Germinal center (tissue), 1 donor: ENCODE results near the gene CLEC4G.
A peak's percentile ranks its signal among the peaks of the same experiment; 100 is the strongest.

Experiments used
- DNase-seq: peaks from one replicate; pipeline ENCODE4 v3.0.0; 2012; ENCODE audit warnings: mixed read lengths, low spot score

The CLEC4G gene

GRCh38 chr19:7697721-7698287 lies 34.1 kb downstream of the CLEC4G start:
- no peak for DNase-seq

GRCh38 chr19:7694499-7694898 lies 37.4 kb downstream of the CLEC4G start:
- no peak for DNase-seq

DNA sequence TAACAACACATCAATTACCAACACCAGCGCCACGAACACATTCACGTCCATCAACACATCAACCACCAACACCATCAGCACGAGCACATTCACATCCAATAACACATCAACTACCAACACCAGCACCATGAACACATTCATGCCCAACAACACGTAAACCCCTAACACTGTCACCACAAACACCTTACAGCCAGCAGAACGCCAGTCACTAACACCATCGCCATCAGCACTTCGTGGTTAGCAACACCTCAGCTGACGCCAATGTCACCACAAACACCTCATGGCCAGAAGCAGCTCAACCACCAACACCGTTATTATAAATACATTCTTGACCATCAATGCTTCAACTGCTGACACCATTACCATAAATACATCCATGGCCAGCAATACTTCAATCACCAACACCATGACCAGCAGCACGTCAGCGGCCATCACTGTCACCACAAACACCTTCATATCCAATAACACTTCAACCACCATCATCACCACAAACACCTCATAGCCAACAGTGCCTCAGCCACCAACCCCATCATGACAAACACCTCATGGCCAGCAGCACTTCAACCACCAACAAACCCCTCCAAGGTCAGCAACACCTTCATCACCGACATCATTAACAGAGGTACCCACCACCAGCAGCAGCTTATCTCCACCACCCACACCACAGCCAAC lies 39.4 kb downstream of the CLEC4G start:
- DNase-seq: no peak

GRCh38 chr19:7691497-7691896 lies 40.4 kb downstream of the CLEC4G start:
- no peak for DNase-seq

- no peak for DNase-seq
These were observed 41.1 kb downstream of the CLEC4G start for GRCh38 chr19:7690779-7691258.

DNA sequence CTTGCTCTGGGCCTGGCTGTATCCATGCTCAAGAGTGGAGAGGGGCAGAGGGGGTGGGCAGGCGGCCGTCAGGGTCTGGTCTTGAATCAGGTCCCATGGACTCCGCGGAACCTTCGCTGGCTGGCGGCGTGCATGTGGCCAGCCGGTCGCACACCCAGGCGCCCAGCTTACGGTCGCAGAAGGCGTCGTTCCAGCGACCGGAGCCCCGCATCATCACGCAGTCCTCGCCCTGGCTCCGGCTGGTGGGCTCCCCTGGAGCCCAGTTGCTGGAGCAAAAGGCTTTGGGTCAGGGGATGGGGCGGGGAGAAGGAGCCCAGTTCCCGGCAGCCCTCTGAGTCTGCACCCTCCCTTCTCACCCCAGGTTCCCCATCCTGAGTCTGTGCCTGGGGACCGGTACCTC lies 42.7 kb downstream of the CLEC4G start:
- no peak for DNase-seq

- no peak for DNase-seq
These were observed 44.7 kb downstream of the CLEC4G start for GRCh38 chr19:7687177-7687576.

GRCh38 chr19:7685546-7686445 lies 46.1 kb downstream of the CLEC4G start:
- DNase-seq: no peak

GRCh38 chr19:7682175-7682855 lies 49.6 kb downstream of the CLEC4G start:
- no peak for DNase-seq

DNA sequence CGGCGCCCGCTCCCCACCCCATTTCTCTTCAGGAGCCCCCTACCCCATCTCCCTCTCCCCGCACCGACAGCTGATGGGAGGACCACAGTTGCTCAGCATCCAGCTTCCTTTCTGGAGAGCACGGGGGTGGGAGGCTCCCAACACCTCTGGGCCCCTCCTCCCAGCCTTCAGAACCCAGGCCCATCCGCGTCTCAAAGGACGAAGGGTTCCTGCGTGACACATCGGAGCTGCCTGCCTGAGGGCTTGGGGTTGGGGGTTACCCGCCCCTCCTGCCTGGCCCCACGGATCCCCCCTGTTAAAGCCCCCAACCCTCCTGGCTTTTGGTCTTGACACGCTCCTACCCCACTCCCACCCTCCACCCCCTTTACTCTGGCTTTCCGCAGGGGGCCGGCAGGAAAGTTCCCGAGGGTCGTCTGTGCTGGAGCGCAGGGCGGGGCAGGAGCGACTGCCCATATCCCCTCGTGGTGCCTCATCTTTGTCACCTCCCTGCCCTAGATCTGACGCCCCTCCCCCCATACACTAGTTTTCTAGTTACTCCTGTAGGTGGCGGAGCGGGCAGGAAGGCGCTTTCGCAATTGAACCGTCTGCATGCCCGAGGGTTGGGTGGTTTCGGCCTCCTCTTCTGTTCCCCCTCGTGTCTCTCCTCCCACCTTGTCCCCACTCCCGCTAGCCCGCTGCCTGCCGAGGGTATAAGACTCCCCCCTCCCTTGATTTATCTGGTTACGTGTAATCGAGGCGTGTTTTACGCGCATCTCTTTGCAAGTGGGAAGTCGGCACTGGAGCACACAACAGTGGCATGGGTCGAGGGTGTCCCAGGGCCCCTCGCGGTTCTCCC lies 50.4 kb downstream of the CLEC4G start:
- DNase-seq: peak; percentile 84

DNA sequence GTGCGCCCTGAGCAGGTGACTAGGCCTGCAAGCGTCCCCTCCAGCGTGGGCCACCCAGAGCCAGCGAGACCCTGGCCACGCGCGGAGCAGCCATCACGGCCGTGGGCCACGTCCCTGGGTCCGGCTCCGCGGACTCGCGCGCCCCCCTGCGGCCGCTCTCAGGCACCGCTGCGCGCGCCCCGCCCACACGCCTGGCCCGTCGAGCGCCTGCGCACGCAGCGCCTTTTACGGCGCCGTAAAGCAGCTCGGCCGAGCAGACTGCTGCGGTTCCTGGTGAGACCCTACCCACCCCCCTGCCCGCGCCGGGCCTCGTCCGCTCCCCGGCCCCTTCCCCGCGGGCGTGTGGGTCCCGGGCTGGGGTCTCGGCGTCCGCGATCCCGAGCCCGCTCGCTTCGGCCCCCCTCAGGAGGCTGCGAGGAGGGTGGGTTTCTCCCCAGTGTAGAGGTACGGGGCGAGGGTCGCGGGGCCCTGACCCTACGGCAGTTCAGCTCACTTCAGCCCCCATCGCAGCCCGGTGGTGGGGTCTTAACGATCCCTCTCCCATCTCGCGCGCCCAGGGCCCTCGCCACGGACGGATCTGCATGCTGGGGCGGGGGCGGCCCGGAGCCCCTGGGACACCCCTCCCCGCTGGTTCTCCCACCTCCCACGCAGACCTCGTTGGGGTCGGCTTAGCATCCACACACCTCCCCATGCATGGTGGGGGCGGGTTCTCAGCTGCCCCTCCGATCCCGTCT lies 51.1 kb downstream of the CLEC4G start, which contains the start of gene TRAPPC5:
TRAPPC5 (plus strand) TSS at position 228 of the 734 bp plus-strand sequence. CDS start 1,421 bp downstream, outside the sequence.
- peak; percentile 90 for DNase-seq

DNA sequence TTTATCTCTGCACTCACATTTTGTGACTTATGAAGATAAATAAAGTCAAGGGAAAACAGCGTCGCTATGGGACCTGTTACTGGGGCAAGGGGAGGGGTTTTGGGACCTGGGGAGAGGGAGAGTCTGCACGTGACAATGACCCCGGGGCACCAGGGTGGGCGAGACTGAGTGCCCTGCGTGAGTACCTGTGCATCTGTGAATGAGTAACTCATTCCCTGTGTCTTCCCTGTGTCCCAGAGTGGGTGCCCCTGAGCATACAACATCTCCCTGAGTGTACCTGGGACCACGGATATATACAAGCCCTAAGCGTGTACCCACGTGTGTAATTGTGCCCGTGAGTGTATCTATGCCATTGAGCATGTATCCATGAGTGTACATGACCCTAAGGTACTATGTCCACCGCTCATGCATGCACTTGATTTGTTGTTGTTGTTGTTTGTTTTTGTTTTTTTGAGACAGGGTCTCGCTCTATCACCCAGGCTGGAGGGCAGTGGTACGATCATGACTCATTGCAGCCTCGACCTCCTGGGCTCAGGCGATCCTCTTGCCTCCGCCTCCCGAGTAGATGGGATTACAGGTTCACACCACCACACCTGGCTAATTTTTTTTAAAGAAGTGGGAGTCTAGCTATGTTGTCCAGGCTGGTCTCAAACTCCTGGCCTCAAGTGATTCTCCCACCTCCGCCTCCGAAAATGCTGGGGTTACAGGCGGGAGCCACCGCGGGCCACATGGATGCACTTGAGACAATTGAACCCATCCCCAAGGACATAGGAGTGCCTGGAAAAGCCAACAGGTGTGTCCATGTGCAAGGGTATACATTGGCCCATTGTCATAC lies 51.9 kb downstream of the CLEC4G start:
- DNase-seq: no peak

- DNase-seq: peak; percentile 70
These were observed 52.7 kb downstream of the CLEC4G start for GRCh38 chr19:7678971-7679751.
